Stimulated activated CD4-positive, alpha-beta T cell treated with anti-CD3 and anti-CD28 coated beads, Interleukin-2, amount 100 ng/mL, for 48 hours (primary cell): ENCODE measurements around the gene ZMPSTE24.
"Not testable (repeated sequence)": the region's sequence is repeated elsewhere in the genome, so short reads cannot be mapped to it uniquely, and the experiment has no call there.

Experiments used
- DNase-seq, 2 donors: peaks; one replicate each; pipeline ENCODE4 v3.0.0-alpha.2; 2020

ZMPSTE24 gene

DNA sequence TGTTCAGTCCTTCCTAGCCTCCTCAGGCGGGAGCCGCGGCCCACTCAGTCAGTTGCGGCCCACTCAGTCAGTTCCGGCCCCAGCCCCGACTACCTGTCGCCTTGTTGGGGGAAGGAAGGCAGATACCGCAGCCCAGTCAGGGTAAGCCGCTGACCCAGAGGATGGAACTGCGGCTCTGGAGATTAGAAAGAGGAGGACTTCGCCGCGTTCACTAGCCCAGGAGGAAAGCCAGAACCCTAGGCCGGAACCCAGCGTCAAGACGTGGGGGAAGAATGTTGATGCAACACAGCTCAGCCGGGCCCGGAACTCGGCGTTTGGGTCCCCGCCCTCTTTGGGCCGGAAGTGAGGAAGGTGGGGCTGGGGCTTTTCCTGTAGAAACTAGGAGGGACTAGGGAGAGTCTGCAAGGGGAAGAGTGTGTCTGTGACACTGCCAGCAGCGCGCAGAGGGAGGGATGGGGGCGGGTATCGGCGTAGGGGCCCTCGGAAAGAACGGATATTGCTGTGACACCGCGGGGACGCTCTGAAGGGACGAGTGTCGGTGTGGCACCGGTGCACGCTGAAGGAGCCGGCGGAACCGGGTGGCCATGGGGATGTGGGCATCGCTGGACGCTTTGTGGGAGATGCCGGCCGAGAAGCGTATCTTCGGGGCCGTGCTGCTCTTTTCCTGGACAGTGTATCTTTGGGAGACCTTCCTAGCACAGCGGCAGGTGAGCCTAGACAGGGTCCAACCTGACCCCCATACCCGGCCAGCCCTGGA is at the start of gene ZMPSTE24:
ZMPSTE24 (plus strand) TSS at position 549 of the 757 bp plus-strand sequence; CDS start at position 585, 36 bp downstream.
- peak; percentile 89 to 92 for DNase-seq

DNA sequence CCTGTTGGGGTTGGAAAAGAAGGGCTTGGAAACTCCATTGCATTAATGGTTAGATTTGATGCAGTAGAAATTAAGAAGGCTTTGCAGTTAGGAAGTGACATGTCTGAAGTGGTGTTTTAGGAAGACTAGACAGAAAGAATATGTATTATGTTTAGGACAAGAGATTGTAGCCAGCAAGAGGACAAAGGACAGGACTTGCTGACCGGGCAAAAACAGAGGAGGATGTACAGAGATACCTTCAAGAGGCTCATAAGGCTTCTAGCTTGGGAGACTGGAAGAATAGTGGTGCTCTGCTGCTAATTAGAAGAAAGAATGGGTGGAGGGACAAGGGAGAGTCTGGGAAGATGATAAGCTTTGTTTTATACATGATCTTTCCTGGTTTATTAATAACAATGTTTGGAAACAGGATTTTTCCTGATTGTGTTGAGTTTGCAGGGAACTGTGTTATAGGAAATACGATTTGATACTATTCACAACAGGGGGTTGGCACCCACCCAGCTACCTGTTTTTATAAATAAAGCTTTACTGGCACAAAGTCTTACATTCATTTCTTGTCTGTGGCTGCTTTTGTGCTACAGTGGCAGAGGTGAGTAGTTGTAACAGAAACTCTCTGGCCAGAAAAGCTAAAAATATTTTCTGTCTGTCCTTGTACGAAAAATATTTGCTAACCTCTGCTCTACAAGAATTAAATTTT is 47.4 kb upstream of the ZMPSTE24 start:
- DNase-seq = no peak

GRCh38 chr1:40218333-40218732 is 39.7 kb upstream of the ZMPSTE24 start:
- DNase-seq = no peak

DNA sequence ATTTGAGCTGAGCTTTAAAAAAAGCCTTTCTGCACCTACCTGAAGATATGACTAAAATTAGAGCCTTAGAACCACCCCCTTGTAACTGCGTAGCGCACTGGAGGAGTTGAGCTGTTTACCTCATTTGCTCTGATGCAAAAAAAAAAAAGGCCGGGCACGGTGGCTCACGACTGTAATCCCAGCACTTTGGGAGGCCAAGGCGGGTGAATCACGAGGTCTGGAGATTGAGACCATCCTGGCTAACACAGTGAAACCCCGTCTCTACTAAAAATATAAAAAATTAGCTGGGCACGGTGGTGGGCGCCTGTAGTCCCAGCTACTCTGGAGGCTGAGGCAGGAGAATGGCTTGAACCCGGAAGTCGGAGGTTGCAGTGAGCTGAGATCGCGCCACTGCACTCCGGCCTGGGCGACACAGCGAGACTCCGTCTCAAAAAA is 36.5 kb upstream of the ZMPSTE24 start:
- not testable (repeated sequence) for DNase-seq

DNA sequence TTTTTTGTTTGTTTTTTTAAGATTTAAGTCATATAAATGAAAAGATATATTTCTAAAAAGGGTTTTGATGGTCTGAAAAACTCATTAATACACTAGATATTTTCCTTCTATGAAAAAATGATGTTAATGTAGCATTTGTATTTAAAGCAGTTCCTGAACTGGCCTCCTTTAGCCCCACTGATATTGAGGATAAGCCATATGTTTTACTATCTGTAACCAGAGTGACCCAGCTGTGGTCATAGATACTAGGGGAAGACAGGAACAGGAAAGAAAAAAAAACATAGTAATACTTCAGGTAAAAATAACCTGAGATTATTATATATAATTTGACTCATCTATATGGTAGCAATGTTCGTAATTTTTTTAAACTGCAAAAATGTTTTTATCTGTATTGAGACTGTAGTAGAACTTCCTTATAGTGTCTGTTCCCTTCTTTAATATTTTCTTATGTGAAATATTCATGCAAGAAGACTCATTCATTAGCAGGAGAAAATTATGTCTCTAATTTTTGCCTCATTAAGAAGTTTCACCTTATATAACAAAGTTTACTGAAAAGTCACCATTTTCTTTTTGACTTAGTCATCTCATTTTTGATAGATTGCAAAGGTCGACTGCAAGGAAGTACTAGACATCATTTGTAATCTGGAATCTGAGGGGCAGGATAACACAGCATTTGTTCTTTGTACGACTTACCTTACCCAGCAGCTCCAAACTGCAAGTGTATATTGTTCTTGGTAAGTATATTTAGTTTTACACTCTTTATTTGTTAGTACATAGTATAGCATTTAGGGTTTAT is 35.9 kb upstream of the ZMPSTE24 start:
- DNase-seq = no peak

GRCh38 chr1:40224040-40224439 is 34.0 kb upstream of the ZMPSTE24 start:
- DNase-seq = no peak

- no peak for DNase-seq
These were observed 31.8 kb upstream of the ZMPSTE24 start for GRCh38 chr1:40226192-40226591.

DNA sequence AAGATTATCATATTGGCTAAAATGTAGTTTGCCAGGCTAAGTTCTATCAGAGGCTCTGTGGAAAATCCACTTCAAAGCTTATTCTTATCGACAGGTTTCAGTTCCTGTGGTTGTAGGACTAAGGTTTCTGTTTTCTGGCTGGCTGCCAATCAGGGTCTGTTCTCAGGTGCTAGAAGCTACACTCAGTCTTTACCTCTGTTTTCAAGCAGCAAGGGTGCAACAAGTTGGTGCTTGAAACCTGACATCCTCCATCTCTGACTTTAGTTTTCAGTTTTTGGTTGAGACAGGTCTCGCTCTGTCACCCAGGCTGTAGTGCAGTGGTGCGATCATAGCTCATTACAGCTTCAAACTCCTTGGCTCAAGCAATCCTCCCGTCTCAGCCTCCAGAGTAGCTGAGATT is 25.6 kb upstream of the ZMPSTE24 start:
- peak; percentile 58 to 63 for DNase-seq

GRCh38 chr1:40239626-40240025 is 18.4 kb upstream of the ZMPSTE24 start:
- no peak for DNase-seq

GRCh38 chr1:40240390-40240789 is 17.6 kb upstream of the ZMPSTE24 start:
- DNase-seq = no peak

DNA sequence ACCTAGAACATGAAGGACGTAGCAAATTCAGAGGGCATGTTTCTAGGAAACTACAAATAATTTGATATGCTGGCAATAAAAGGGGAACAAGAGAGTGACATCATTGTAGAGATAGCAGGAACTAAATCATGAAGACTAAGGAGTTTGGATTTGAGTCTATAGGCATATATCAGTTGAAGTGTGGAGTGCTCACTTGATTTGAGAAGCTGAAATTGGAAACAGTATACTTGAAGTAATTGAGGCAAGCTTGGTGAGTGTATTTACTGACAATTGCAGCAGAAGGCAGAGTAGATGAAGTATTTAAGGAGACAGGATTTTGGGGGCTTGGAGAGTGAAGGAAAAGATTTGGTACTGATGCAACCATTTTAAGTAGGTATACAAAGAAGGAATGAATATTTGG is 16.7 kb upstream of the ZMPSTE24 start:
- DNase-seq = no peak

- DNase-seq = no peak
These were observed 14.7 kb upstream of the ZMPSTE24 start for GRCh38 chr1:40243351-40243750.

DNA sequence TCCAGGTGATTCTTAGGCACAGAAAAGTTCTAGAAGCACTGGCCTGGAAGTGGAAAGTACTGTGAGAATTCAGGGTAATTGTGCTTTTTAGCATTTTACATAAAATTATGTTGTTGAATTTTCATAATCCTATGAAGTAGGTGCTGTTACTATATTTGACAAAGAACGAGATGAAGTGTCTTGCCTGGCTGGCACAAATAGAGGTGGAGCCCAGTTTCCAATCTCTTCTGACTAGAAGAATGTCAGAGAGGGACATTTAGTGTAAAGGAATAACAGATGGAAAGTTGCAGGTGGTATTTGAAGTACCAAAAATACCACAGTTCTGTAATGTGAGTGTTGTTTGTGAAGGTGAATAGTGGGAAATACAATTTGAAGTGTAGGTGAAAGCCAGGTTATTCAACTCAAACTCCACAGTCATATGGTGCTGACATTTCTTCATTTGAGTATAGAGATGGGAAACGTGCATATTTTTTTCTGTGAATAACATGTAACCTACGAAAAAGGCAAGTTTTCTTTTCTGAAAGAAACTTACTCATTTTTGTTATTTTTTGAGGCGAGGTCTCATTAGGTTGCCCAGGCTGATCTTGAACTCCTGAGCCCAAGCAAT is 13.8 kb upstream of the ZMPSTE24 start:
- DNase-seq = no peak

DNA sequence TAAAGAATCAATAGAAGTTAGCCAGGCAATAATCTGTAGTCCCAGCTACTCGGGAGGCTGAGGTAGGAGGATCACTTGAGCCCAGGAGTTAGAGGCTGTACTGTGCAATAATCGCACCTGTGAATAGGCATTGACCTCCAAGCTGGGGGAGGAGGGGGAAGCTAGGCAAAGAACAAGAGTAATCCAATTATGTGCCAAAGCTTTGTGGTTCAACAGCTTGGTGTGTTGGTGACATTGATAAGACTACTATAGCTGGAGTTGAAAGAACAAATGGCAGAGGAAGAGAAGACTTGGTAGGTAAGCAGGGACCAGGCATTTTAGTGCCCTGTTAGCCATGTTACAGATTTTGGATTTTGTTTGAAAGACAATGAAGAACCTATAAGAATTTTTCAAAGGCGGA is 12.3 kb upstream of the ZMPSTE24 start:
- no peak for DNase-seq

DNA sequence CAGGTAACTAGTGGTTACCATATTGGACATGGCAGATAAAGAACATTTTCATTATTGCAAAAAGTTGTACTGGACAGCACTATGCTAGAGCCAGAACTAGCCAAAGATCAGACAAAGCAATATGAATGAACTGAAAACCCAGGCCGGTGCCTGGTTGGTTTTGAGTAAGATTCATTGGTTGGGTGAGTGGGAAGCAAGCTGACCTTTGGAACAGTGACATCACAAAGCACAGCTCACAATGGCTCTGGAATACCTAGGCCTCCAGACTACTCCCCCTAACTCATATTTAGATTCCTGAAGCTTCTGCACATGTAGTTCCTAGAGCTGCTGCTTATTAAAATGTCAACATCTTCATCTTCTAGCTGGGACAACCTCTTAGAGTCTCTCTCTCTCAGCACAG is 10.4 kb upstream of the ZMPSTE24 start, which contains the start of gene TMCO2:
TMCO2 (plus strand) TSS at position 283 of the 400 bp plus-strand sequence; CDS start at position 340, 57 bp downstream.
- DNase-seq = no peak

GRCh38 chr1:40248412-40248811 is 9.6 kb upstream of the ZMPSTE24 start:
- DNase-seq = no peak

DNA sequence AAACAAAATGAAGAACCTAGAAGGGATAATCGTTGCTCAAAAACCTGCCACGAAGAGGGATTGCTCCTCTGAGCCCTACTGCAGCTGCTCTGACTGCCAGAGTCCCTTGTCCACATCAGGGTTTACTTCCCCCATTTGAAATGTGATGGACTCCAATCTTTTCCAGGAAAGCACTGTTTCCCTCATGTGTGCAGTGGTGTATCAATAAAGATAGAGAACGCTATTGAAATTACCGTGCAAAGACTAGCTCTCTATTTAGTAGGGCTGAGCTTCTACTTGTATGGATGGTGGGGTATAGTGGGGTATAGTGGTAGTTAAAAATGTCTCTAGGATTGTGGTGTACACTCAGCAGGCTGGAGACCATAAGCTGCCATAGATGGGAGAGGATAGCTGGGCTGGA is 6.6 kb upstream of the ZMPSTE24 start:
- no peak for DNase-seq

DNA sequence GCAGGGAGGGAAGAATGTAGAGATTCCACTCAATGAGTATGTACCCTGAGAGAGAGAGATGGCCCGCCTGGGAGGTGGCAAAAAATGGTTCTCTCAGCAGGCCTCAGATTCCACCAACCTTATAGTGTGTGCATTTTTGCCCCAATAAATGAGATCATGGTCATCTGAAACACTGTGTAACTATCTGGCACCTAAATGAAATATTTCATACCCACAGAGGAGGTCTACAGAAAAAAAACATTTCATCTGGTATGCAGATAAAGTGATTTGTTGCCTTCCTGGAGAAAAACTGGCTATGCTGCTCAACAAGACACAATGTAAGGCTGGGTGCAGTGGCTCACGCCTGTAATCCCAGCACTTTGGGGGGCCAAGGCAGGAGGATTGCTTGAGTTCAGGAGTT is 5.4 kb upstream of the ZMPSTE24 start:
- no peak for DNase-seq

DNA sequence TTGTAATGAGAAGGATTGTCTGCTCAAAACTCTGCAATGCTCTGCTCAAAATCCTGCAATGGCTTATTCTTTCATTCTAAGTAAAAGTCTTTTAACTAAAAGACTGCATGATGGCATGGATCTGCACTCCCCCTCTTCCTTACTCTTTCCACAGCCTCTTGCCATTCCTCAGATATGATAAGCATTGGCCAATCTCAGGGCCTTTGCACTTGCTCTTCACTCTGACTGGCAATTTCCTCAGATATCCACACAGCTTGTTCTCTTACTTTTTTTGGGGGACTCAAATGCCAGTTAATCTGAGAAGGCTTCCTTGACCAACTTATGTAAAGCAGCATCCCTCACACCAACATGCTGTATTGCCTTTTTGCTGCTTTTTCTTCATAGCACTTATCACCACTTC is 2.8 kb upstream of the ZMPSTE24 start:
- DNase-seq = no peak

DNA sequence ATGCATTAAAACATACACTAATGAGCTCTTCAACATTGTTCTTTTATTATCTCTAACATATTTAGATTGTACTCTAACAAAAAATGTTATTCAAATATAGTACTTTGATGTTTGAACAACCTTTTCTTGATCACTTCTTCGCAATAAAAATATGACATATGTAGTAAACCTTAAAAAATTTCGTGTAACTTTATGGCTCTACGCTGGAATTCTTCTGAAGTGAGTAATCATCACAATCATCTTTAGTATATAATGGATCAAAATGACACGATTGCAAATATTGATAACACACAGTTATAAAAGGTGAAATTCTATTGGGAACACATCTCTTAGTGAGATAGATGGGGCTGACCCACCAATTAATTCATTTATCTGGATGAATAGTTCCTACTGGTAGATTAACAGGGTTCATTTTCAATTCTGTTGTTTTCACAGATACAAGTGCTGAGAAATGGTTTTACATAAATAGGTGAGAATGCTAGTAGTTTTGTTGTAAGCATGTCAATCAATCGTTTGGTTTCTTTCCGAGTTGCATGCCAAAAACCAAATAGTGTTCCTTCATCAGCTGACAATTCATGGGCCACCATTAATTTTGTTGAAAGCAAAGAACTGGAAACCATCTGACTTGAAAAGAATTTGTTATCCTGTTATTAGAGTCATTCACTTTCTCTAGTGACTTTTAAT is 1.5 kb upstream of the ZMPSTE24 start:
- DNase-seq = no peak

GRCh38 chr1:40257313-40257687 is 736 bp upstream of the ZMPSTE24 start:
- no peak for DNase-seq

DNA sequence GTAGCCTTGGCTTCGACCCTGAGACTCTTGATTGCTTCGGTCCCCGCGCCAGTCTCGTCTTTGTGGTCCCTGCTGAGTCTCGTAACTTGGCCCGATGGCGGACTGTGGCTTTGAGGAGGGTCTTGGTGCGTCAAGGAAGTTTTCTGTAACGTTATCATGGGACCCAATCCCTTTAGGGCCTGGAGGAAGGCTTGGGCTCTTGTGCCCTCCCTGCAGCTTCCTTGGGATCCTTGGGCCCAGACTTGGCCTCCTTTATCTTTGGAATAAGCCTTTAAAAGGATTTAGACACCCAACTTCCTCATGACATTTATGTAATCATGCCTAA is 371 bp downstream of the ZMPSTE24 start:
- no peak for DNase-seq

DNA sequence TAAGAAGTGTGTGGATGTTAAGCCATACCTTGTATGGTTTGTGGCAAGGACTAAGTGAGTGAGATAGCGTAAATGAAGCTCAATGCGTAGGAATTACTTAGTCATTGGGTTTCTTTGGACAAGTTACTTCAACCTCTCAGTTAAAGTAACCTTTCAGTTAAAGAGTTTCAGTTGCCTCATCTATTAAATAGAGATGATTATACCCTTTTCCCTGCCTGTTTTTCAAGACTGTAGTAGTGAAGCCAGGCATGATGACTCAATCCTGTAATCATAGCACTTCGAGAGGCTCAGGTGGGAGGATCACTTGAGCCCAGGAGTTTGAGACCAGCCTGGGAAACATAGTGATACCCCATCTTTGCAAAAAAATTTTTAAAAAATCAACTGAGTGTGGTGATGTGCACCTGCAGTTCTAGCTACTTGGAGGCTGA is 6.3 kb downstream of the ZMPSTE24 start:
- DNase-seq = peak in 1 of 2 donors; percentile 14
